HEK293 (cell line): ENCODE measurements around the gene DNAH1.

Source experiments
- CTCF ChIA-PET: fragments of 350-600 bp; formaldehyde crosslinking; extraction: SDS; loops from one replicate; lab custom pipeline; 2021; ENCODE audit warnings: antibody characterized with exemption; lab: Yijun Ruan, JAX
- POLR2A ChIA-PET: fragments of 300-600 bp; formaldehyde crosslinking; extraction: SDS; loops from one replicate; lab custom pipeline; 2020; ENCODE audit warnings: antibody characterized with exemption, inconsistent platforms; lab: Yijun Ruan, JAX
- H3K27ac ChIP-seq: fragments of 200-500 bp; sonication (Bioruptor generic); 2 replicates; pipeline ENCODE4 v1.5.1; 2014; ENCODE audit warnings: low read depth, low read length, control low read depth, inconsistent platforms; ENCODE audit errors: extremely low read depth
- H3K36me3 ChIP-seq, 2 experiments: fragments of 200-500 bp in 1 of 2; sonication (Bioruptor generic) in 1 of 2; 1 replicate in 1 of 2; 2 replicates in 1 of 2; pipeline ENCODE4 v1.5.1; 2014 to 2017; ENCODE audit warnings: inconsistent platforms in 2 of 2, low read length in 2 of 2; ENCODE audit not compliant: control insufficient read depth in 2 of 2, insufficient read depth in 1 of 2
- H3K4me1 ChIP-seq: fragments of 200-500 bp; sonication (Bioruptor generic); 2 replicates; pipeline ENCODE4 v1.5.1; 2014; ENCODE audit warnings: mild to moderate bottlenecking, low read length, inconsistent platforms; ENCODE audit not compliant: control insufficient read depth, insufficient read depth
- H3K4me3 ChIP-seq: 2 replicates; pipeline ENCODE4 v1.5.1; 2011; ENCODE audit warnings: low read depth, mild to moderate bottlenecking, control low read depth, low read length, moderate library complexity
- H3K9me3 ChIP-seq: fragments of 200-500 bp; sonication (Bioruptor generic); 2 replicates; pipeline ENCODE4 v1.5.1; 2014; ENCODE audit warnings: low read depth, low read length, inconsistent platforms; ENCODE audit not compliant: control insufficient read depth, insufficient read depth
- SCRT1 ChIP-seq: fragments of 450-650 bp; formaldehyde crosslinking; IDR thresholded peaks from 2 replicates; pipeline ENCODE4 v1.5.1; 2016; ENCODE audit warnings: missing biosample characterization, missing genetic modification characterization, borderline replicate concordance
- SCRT2 ChIP-seq: fragments of 450-650 bp; formaldehyde crosslinking; IDR thresholded peaks from 2 replicates; pipeline ENCODE4 v1.5.1; 2016; ENCODE audit warnings: missing biosample characterization, missing genetic modification characterization
- SP7 ChIP-seq: fragments of 450-650 bp; formaldehyde crosslinking; IDR thresholded peaks from 2 replicates; pipeline ENCODE4 v1.5.1; 2016; ENCODE audit warnings: missing biosample characterization, missing genetic modification characterization
- TCF7L2 ChIP-seq: IDR thresholded peaks from 2 replicates; pipeline ENCODE4 v1.6.1; 2011; ENCODE audit warnings: low read depth, mild to moderate bottlenecking, inconsistent platforms, low read length, moderate library complexity, borderline replicate concordance
- YY1 ChIP-seq: fragments of 450-650 bp; formaldehyde crosslinking; IDR thresholded peaks from 2 replicates; pipeline ENCODE4 v1.5.1; 2018; ENCODE audit warnings: missing biosample characterization, missing genetic modification characterization
- ZIC2 ChIP-seq: fragments of 450-650 bp; formaldehyde crosslinking; IDR thresholded peaks from 2 replicates; pipeline ENCODE4 v1.5.1; 2016; ENCODE audit warnings: missing biosample characterization, missing genetic modification characterization
- ZNF114 ChIP-seq: fragments of 450-650 bp; formaldehyde crosslinking; IDR thresholded peaks from 2 replicates; pipeline ENCODE4 v1.5.0; 2017; ENCODE audit warnings: missing biosample characterization, missing genetic modification characterization
- TF ChIP-seq, protein P1 (sequence below): fragments of 450-650 bp; formaldehyde crosslinking; IDR thresholded peaks from 2 replicates; pipeline ENCODE4 v1.5.1; 2017; ENCODE audit warnings: missing biosample characterization, missing genetic modification characterization
- TF ChIP-seq, protein P2 (sequence below): fragments of 450-650 bp; formaldehyde crosslinking; IDR thresholded peaks from 2 replicates; pipeline ENCODE4 v1.5.1; 2016; ENCODE audit warnings: missing biosample characterization, missing genetic modification characterization
- TF ChIP-seq, protein P3 (sequence below): fragments of 450-650 bp; formaldehyde crosslinking; conservative IDR thresholded peaks from 2 replicates; pipeline ENCODE4 v1.5.1; 2016; ENCODE audit warnings: low read depth, missing biosample characterization, missing genetic modification characterization
- TF ChIP-seq, protein P4 (sequence below): fragments of 450-650 bp; formaldehyde crosslinking; IDR thresholded peaks from 2 replicates; pipeline ENCODE4 v1.5.0; 2017; ENCODE audit warnings: missing biosample characterization, missing genetic modification characterization, borderline replicate concordance

DNAH1 gene

DNA sequence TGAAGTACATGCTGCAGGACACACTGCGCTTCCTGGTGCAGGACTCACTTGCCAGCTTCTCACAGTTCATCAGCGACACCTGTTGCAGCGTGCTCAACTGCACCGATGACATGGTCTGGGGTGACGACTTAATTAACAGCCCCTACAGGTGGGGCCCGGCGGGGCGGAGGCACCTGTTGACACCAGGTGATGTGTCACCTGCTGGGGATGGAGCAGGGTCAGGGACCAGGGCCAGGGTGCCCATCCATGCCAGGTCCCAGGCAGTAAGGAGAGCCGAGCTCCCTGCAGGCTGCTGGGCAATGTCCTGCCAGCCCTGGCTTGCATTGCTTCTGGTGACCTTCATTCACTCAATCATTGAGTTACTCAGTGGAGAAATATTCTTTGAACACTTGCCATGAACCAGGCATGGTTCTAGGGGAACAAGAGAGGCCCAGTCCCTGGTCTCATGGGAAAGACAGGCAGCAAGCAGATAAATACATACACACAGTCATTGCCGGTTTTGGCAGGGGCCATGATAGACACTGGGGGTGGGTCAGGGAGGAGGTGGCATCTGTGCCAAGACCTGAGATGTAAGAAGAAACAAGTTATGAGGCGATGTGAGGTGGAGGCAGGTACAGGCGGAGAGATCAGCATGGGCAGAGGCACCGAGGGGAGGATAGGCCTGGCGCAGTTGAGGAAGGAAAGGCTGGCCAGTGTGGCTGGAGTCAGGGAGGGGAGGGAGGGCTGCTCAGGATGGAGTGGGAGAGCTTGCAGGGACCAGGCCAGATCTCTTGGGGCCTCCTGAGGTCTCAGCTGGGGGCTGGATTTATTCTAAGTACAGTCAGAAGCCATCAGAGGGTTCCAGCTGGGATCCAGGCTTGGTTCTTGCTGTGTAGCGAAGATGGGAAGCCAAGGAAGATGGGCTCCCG is 30.8 kb downstream of the DNAH1 start:
- H3K27ac ChIP-seq: no peak overlapping the region
- H3K4me1 ChIP-seq: no peaks in the 10 kb centered on the region
- POLR2A ChIA-PET: no interaction called here
- H3K9me3 ChIP-seq: no peaks in the 10 kb centered on the region
- TF ChIP-seq ZNF114 (tag by site-specific recombination) (no peak), ZIC2 (peak; percentile 81), SP7 (tag by site-specific recombination) (no peak), SCRT2 (tag by site-specific recombination) (peak; percentile 95), SCRT1 (peak; percentile 86)
- TF ChIP-seq, protein P1, sequence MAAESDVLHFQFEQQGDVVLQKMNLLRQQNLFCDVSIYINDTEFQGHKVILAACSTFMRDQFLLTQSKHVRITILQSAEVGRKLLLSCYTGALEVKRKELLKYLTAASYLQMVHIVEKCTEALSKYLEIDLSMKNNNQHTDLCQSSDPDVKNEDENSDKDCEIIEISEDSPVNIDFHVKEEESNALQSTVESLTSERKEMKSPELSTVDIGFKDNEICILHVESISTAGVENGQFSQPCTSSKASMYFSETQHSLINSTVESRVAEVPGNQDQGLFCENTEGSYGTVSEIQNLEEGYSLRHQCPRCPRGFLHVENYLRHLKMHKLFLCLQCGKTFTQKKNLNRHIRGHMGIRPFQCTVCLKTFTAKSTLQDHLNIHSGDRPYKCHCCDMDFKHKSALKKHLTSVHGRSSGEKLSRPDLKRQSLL (tag by site-specific recombination): no peak
- no peak overlapping the region for H3K4me3 ChIP-seq
- H3K36me3 ChIP-seq: peaks cover 0 to 7% of the 10 kb centered on the region in 2 experiments; a peak in 1 of 3 replicates
- CTCF ChIA-PET: interaction anchor here (0.5 to 0.7 kb wide), 2 partner anchors 51 to 126 kb away, joined by 3 to 8 read pairs; no protein-coding TSS in a partner anchor

DNA sequence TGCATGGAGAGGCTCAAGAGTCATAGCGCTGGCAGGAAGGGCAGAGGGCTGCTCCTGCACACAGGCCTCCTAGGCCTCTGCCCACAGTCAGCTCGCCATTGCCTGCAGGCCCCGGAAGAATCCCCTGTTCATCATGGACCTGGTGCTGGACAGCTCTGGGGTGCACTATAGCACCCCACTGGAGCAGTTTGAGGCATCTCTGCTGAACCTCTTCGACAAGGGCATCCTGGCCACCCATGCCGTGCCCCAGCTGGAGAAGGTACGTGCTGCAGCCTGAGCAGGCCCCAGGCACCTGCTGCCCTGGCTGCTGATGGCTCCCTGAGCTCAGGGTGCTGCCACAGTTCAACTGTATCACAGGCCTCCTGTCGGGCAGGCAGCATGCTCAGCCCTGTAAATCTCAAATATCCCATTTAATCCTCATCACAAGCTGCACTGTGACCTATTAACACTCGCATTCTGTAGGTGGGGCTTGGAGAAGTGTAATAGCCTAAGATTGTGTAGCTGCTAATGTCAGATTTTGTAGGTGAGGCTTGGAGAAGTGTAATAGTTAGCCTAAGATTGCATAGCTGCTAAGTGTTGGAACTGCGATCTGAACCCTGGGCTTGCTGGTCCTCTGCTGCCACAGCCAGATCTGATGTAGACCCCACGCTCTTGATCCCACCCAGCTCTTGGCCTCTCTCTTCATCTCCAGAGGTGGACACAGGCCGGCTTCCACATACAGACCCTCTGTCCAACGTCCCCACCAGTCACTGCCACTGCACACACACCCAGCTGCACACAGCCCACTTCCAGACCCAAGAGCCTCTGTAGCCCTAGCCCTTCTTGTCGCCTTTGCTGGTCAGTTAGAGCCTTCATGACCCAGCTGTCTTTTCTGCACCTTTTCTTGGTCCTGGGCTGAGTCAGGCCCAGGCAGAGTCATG is 31.9 kb downstream of the DNAH1 start:
- Histone ChIP-seq H3K4me3 (no peak overlapping the region), H3K4me1 (no peaks in the 10 kb centered on the region), H3K27ac (no peak overlapping the region)
- no peak for TF ChIP-seq TCF7L2
- TF ChIP-seq ZIC2: peak; percentile 56
- TF ChIP-seq, protein P2, sequence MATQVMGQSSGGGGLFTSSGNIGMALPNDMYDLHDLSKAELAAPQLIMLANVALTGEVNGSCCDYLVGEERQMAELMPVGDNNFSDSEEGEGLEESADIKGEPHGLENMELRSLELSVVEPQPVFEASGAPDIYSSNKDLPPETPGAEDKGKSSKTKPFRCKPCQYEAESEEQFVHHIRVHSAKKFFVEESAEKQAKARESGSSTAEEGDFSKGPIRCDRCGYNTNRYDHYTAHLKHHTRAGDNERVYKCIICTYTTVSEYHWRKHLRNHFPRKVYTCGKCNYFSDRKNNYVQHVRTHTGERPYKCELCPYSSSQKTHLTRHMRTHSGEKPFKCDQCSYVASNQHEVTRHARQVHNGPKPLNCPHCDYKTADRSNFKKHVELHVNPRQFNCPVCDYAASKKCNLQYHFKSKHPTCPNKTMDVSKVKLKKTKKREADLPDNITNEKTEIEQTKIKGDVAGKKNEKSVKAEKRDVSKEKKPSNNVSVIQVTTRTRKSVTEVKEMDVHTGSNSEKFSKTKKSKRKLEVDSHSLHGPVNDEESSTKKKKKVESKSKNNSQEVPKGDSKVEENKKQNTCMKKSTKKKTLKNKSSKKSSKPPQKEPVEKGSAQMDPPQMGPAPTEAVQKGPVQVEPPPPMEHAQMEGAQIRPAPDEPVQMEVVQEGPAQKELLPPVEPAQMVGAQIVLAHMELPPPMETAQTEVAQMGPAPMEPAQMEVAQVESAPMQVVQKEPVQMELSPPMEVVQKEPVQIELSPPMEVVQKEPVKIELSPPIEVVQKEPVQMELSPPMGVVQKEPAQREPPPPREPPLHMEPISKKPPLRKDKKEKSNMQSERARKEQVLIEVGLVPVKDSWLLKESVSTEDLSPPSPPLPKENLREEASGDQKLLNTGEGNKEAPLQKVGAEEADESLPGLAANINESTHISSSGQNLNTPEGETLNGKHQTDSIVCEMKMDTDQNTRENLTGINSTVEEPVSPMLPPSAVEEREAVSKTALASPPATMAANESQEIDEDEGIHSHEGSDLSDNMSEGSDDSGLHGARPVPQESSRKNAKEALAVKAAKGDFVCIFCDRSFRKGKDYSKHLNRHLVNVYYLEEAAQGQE: peak; percentile 21; the same call in 1 of the 2 replicates
- TF ChIP-seq, protein P3, sequence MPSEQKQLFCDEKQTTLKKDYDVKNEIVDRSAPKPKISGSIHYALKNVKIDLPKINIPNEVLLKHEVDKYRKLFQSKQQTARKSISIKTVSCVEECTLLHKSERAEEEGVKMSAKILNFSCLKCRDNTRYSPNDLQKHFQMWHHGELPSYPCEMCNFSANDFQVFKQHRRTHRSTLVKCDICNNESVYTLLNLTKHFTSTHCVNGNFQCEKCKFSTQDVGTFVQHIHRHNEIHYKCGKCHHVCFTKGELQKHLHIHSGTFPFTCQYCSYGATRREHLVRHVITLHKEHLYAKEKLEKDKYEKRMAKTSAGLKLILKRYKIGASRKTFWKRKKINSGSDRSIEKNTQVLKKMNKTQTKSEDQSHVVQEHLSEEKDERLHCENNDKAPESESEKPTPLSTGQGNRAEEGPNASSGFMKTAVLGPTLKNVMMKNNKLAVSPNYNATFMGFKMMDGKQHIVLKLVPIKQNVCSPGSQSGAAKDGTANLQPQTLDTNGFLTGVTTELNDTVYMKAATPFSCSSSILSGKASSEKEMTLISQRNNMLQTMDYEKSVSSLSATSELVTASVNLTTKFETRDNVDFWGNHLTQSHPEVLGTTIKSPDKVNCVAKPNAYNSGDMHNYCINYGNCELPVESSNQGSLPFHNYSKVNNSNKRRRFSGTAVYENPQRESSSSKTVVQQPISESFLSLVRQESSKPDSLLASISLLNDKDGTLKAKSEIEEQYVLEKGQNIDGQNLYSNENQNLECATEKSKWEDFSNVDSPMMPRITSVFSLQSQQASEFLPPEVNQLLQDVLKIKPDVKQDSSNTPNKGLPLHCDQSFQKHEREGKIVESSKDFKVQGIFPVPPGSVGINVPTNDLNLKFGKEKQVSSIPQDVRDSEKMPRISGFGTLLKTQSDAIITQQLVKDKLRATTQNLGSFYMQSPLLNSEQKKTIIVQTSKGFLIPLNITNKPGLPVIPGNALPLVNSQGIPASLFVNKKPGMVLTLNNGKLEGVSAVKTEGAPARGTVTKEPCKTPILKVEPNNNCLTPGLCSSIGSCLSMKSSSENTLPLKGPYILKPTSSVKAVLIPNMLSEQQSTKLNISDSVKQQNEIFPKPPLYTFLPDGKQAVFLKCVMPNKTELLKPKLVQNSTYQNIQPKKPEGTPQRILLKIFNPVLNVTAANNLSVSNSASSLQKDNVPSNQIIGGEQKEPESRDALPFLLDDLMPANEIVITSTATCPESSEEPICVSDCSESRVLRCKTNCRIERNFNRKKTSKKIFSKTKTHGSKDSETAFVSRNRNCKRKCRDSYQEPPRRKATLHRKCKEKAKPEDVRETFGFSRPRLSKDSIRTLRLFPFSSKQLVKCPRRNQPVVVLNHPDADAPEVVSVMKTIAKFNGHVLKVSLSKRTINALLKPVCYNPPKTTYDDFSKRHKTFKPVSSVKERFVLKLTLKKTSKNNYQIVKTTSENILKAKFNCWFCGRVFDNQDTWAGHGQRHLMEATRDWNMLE (tag by site-specific recombination): no peak
- no peak for TF ChIP-seq YY1 (tag by site-specific recombination)
- TF ChIP-seq, protein P4, sequence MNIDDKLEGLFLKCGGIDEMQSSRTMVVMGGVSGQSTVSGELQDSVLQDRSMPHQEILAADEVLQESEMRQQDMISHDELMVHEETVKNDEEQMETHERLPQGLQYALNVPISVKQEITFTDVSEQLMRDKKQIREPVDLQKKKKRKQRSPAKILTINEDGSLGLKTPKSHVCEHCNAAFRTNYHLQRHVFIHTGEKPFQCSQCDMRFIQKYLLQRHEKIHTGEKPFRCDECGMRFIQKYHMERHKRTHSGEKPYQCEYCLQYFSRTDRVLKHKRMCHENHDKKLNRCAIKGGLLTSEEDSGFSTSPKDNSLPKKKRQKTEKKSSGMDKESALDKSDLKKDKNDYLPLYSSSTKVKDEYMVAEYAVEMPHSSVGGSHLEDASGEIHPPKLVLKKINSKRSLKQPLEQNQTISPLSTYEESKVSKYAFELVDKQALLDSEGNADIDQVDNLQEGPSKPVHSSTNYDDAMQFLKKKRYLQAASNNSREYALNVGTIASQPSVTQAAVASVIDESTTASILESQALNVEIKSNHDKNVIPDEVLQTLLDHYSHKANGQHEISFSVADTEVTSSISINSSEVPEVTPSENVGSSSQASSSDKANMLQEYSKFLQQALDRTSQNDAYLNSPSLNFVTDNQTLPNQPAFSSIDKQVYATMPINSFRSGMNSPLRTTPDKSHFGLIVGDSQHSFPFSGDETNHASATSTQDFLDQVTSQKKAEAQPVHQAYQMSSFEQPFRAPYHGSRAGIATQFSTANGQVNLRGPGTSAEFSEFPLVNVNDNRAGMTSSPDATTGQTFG: no peak
- TF ChIP-seq, all 188 proteins: peak for 2
- Histone ChIP-seq H3K36me3 (peaks cover 0 to 7% of the 10 kb centered on the region in 2 experiments; a peak in 1 of 3 replicates), H3K9me3 (no peaks in the 10 kb centered on the region)
- CTCF ChIA-PET: interaction anchor here (0.8 to 1.1 kb wide), 3 partner anchors 9 to 346 kb away, joined by 3 read pairs; no protein-coding TSS in a partner anchor
- POLR2A ChIA-PET: no interaction called here
